HG02870 (cell line): ENCODE results near the gene TMEM72.

Source experiments
- ATAC-seq: cut with Tn5 transposase; IDR thresholded peaks from one replicate; pipeline ENCODE4 v1.9.1; 2021; ENCODE audit warnings: mild to moderate bottlenecking, moderate library complexity; ENCODE audit not compliant: unreplicated experiment

Gene TMEM72

DNA sequence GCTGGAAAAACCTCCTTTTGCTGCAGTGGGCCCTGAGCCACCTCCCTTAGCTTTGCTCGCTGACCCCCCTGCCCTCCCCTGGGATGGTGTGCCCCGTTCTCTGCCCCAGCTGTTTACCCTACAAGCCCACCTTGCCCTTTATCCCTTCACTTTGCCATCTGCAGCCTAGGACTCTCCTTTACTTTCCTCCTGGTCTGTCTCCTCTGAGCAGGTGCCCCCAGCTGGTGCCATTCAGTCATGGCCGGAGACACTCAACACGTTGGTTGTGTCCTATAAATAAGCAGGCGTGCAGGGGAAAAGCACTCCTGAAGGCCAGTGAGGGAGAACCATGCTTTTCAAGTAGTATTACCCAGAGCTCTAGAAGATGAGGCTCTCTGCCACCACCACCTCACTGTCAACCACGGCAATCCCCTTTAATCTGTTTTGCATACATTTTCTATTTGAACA lies 54.5 kb downstream of the TMEM72 start:
- peak; percentile 57 for ATAC-seq

DNA sequence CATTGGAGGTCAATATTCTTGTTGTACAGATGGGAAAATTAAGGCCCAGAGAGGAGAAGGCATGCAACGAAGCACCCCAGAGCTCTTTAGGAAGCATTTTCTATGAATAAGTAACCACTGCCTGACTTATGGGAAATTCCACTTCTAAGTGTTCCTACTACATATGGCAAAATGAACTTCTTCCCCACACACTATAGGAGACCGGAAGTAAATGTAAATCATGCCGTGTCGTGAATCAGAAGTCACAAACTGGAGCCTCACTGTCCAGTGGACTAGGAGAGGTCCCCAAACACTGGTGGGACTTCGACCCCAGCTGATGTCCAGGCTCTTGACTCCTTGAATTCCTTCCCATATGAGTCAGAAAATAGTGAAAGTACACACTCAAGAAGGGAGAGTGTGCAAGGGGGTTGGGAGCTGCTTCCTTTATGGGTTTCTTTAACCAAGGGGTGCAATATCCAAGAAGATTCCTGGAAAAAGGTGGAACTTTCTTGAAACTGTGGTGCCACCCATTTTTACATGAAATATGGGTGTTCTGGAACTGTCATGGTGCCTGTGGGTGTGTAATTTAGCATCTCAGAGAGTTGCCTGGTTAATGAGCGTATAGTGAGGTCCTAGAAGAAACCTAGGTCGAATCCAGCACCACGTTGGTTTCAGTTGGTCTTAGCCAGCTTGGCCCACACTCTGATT lies 55.1 kb downstream of the TMEM72 start:
- ATAC-seq = peak; percentile 33

DNA sequence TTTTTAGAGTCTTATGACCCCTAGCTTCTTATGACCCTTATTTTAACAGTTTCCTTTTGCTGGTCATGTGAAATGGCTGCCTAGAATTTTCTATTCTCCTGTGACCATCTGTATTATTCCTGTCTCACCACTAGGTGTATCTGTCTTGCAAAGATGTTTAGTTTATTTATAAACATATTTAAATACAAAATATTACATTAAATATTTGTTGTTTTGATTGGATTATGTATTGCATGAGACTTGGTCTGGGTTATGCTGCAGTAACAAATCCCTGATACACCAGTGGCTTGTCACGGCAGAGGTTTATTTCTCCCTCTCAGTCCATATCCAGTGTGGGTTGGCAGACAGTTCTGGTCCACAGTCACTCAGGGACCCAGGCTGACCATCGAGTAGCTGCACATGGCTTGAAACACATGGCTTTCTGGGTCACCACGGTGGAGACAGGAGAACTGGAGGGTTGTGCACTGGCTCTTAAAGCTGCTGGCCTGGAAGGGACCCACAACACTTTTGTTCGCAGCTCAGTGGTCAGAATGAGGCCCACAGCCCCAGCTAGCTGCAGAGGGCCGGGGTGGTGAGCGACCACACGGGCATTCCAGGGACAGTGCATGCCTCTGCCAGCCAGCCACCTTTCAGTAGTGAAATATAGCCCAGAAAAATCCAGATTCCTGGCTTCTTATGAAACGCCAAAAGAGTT lies 55.8 kb downstream of the TMEM72 start:
- no peak for ATAC-seq

DNA sequence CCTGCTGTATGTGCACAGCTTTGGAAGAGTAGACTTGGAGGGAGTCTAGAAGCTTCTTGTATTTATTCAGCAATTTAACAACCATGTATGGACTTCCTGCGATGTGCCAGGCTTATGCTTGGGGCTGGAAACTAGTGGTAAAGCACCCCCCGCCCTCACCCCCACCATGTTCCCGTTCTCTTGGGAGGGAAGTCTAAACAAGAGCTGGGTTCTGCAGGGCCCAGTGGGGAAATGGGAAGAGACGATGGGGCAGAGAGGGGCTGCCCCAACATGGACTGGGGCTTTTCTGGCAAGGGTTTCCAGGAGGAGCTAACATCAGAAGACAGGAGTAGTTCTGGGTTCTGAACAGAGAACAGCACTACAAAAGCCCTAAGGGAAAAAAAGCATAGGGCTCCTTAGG lies 56.5 kb downstream of the TMEM72 start:
- no peak for ATAC-seq

DNA sequence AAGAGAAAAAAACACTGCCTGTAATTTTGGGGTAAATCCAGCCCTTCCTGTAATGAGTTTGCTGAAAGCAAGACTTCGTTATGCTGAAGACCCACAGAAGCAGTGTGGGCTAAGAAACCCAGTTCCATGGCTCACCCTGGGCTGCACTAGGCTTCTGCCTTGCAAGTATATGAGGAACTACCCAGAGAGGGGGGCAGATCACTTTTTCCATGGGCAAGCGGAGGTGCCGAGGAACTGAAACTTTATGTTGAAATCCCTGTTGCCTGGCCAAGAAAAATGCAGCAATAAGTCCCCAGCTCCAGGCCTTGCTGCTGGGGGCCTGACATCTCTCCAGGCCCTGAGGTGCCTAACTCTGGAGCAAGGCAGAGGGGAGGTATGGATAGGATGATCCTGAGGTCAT lies 57.0 kb downstream of the TMEM72 start:
- no peak for ATAC-seq

DNA sequence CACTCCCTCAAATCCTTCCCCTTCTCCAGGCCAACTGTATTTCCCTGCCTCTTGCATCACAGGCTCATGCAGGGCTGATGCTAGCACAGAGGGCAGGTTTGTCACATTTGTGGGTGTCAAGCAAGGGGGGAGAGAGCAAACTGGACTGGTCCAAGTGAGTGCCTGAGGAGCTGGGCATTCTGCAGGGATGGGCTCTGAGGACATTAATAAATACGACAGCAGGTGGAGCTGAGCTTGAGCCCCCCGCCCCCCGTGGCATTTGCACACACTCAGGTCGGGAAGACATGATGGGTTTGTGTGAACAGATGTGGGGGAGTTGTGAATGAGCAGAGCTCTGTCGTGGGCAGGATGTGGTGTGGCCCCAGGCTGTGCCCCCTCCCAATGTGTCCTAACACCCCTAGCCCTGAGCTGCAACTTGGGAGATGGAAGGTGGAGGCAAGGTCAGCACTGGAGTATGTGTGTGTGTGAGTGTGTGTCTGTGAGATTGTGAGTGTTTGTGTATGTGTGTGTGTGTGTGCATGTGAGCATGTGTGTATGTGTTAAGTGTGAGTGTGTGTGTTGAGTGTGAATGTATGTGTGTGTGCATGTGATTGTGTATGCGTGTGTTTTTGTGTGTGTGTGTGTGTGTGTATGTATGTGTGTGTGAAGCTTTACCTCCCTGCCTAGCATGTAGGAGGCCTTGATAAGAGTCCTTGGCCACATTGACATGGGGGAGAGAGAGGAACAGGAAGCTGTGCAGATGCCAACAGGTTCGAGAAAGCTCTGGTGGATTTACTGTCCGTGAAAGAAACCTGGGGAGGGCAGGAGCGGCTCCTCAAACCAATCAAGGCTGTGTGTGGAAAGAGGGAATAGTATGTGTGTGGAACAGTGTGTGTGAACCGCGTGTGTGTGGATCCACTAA lies 57.6 kb downstream of the TMEM72 start:
- no peak for ATAC-seq

DNA sequence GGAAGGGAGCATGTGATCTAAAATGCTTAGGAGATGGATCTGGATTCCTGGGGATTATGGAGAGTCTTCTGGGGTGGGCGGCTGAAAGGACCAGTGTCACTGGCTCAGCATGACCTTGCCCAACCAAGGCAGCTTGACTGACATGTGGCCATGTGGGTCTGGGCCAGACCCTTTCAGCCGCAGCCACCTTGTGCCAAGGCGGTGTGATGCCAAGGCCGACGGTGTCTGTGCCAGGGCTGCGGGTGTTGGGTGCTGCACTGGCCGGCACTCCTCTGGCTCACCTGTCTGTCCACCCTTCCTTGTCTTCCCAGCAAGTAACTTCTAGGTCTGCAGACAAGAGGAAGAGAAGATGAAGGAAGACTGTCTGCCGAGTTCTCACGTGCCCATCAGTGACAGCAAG lies 58.7 kb downstream of the TMEM72 start:
- ATAC-seq = no peak

DNA sequence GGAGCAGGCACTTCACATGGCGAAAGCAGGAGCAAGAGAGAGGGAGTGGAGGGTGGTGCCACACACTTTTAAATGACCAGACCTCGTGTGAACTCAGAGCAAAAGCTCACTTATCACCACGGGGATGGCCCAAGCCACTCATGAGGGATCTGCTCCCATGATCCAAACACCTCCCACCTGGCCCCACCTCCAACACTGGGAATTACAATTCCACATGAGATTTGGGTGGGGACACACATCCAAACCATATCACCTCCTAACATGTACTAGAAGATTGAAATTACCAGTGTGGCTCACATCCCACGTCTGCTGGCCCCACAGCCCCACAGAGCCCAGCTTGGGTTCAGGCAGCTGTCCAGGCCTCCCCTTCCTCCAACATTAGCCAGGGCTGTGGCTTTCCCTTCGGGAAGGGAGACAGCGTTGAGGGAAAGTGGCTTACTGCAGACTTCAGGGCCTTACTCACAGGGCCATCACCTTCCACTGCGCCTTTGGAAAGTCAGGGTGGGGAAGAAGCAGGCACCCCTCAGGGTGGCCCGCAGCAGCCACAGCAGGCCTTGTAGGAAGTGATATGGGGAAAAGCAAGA lies 59.8 kb downstream of the TMEM72 start:
- no peak for ATAC-seq

DNA sequence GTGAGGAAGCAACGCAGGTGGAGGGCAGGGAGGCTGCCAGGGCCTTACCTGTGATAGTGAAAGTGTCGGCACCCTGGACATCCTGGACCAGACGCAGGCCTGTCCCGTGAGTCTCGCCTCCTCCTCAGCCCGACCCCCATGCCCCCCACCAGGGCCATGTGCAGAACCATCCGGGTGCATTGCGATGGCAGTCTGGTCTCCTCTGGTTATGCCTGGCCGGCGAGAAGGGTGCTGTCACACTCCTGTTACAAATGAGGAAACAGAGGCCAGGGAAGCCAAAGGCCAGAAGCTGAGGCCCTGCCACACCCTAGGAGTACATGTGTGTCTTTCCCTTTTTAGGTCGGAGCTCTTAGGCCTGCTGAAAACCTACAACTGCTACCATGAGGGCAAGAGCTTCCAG lies 60.3 kb downstream of the TMEM72 start:
- no peak for ATAC-seq

DNA sequence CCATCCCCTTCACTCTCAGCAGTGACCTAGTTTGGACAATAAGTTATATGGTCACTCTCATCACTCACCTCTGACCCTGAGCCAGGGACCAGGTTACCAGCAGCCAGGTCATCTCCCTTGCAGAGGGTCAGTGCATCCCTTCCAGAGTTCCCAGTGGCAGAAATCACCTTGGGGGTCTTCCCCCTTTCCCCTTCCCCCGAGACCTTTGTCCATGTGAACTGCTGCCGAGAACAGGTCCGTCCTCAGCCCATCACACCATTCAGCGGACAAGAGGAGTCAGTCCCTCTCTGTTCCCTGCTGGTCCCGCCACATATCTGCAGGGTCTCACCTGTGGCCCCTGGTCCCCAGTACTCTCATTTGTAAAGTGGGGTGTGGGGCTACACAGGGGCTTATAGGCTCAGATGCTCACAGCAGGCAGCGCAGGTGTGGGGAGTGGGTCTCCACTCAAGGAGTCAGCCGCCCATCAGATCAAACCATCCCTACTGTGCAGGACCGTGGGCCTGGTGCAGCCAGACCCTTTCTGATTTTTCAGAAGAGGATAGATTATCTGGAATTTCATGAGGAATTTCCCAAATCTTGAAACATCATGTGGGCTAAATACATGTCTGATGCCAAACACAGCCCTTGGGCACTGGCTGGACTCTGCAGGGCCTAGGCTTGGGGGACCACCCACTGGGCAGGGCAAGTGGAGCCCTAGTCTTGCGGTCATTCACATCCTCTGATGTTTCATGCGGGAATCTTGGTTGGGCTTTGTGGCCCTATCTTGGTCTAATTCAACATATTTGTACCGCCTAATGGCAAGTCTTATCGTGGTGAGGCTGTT lies 61.0 kb downstream of the TMEM72 start:
- no peak for ATAC-seq

DNA sequence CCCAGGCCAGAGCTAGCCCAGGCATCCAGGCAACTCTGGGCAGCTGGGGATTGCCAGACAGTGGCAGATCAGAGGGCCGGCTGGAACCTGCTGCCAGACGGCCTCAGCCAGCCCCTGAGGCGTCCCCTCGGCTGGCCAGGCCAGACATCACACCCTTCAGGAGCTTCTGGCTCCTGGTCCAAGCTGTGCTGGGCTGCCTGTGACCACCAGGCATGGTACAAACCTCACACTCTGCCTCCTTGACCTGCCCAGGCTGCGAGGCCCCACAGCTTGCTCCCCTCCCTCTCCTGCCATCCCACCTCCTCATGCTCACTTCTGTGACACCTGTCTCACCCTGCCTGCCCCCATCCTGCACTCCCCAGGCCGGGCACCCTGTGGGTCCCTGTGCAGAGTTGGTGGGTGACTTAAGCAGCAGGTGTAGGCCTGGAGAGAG lies 61.8 kb downstream of the TMEM72 start:
- ATAC-seq = no peak

DNA sequence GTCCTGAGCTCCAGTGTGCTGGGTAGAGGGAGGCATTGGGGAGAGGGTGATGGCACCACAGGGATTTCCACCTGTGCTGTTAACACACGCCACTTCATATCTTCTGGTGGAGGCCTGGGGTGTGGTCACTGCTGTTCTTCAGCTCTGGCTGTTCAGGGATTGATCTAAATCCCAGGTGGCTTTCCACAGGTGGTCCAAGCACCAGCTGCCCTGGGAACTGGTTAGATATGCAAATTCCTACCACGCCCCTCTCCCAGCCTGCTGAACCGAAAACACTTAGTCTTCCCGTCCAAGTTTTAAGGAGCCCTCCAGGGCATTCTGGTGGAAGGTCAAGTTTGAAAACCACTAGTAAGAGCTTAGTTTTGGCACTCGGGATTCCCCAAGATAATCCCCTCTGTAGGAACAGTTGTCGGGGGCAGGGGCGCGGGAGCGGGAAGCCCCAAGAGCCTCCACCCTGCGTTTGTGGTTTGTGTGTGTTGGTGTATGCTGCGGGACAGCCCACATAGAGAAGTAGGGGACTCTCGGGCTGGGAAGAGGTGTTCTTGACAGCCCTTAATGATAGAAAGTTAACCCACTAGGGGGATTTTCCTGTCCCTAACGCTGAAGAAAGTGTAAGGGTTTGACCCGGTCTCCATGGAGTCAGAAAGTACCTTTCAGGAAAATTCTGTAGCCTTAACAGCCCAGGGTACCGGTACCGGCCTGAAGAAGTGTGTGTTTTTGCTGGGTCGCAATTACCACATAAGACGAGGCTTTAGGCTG lies 62.4 kb downstream of the TMEM72 start:
- ATAC-seq = no peak

DNA sequence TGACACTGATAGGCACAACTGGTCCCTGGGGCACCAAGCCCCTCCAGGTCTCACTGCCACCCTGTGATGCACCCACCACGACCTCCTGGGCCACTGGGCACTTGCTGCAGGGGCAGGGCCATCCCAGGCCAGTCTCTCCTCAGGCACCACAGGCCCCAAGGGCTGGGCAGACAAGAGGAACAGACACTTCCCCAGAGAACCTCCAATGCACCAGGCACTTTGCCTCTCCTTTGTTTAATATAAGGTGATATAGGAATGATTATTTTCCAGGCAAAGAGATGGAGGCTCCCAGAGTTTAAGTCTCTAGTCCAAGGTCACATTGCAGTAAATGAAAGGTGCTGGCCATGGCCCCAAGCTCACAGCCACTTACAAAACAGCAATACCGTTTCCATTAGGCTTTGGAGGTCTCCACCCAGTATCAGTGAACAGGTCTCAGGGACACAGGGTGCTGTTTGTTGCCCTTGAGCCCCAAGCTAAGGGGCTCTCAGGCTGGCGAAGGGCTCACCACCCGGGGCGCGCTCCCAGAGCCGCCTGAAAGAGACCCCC lies 63.0 kb downstream of the TMEM72 start:
- ATAC-seq = peak; percentile 1

DNA sequence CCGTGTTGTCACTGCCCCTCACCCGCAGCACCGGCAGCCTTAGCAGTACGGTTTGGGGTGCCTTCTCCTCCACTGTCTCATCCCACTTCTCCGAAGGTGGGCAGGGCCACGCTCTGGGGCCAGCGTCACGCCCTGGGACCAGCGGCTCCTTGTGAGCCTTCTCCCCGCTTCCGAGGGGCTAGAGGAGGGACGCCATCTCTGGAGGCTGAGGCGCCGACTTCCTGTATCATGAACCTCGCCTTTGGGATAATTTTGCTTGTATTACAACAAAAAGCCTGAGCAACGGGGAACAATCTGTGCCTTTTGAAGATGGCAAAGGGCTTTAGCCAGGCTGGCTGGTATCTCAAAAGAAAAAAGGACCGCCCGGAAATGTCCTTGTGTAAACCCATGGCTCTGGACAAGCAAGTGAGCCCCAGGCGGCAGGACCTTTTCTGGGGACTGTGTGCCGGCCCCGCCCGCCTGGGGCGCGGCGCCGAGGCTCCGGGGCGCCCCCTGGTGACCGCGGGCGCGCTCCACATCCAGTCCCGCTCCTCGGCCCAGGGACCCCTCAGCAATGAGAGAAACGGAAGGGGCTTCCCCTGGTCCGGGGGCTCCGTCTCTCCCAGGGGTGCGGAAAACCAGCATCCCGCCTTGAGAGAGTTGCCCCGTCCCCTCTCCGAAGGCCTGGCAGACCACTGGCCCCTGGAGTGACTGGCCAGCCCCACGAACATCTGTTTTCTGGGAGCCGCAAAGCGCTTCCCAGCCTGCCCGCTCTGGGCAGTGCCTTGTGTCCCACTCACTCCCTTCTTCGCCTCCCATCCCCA lies 63.7 kb downstream of the TMEM72 start:
- peak; percentile 61 for ATAC-seq

DNA sequence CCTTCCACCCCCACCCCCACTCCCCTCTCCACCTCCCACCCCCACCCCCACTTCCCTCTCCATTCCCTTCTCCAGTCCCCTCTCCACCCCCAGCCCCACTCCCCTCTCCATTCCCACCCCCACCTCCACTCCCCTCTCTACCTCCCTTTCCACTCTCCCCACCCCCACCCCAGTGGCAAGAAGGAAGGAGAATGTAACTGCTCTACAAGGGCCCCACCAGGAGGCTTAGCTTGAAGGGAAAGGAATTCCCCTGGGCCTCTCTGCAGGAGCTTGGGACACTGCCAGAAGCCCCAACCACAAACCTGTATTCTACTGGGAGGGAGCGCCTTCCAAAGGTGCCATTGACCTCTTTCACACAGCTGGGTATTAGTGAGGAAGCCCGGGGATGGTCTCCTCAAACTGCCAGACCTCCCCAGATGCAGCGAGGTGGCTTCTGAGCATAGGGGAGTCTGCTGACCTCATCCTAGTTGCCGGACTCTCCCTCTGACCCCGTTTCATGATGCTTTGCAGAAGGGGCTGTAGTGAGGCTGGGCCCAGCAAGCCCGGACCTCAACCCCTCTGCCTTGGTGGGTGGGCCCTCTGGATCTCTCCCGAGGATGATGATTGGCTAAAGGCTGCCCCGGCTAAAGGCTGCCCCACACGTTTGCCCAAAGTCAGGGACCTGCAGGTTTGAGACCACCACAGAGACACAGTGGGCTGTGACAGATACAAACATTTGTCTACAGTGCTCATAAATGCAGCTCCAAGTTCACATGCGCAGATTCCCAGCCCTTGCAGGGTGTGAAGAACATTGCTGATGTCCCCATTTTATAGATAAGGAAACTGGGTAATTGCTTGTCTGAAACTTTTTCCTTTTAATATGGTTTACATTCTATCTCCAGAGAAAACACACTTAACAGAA lies 64.5 kb downstream of the TMEM72 start:
- ATAC-seq = no peak

DNA sequence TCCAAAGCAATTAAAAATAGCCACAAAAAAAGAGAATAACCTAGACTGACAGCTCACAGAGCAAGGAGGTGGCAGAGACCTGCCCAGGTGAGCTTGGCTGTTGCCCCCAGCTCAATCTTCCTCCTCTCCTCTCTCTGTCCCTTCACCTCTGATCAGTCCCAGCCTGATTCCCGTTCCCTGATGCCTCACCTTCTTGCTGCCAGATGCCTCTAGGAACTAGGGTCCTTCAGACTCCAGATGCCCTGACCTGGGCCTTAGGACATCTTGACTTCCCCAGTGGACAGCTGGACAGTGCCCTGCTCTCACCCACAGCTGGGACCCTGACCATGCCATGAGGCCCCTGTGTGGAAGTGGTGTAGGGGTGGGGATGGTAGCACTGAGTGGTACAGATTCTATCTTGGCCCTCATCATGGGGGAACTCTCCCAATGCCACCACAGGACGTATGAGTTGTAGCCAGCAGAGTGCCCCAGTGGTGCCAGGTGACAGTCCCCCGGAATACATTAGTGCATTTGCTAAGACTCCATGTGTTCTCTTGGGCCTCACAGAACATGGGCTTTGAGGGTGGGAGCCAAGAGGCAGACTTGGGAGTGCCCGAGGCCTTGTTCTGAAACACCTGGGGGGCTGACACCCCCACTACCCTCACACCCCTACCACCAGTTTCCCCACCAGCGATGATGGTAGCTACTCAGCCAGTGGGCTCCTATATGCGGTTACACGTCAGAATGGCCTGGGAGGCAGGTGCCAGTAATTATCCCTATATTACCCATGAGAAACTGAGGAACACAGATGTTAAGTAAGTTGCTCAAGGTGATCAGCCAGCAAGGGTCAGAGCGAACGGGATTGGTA lies 65.4 kb downstream of the TMEM72 start:
- no peak for ATAC-seq
